Fibroblast of lung (primary cell): ENCODE results near the gene CAMK2B.

Experiments used
- CTCF ChIP-seq, 2 donors: IDR thresholded peaks in 1 of 2; conservative IDR thresholded peaks in 1 of 2; 1 replicate in 1 of 2; 2 replicates in 1 of 2; pipeline ENCODE4 v1.5.1; 2011 to 2012; ENCODE audit warnings: low read length in 2 of 2, control low read depth in 1 of 2, inconsistent platforms in 1 of 2, low read depth in 1 of 2, mild to moderate bottlenecking in 1 of 2
- EZH2 ChIP-seq: IDR thresholded peaks from 2 replicates; pipeline ENCODE4 v1.5.1; 2012; ENCODE audit warnings: low read length, control low read depth, mild to moderate bottlenecking; ENCODE audit errors: missing control alignments

GRCh38 chr7:44264221-44264931 lies 61.0 kb downstream of the CAMK2B start:
- TF ChIP-seq EZH2 (no peak), CTCF (conservative IDR thresholded peaks at IDR 0.05 in 1 of 2, IDR thresholded peaks at IDR 0.05 in 1 of 2; ENCODE audit: low read depth in 1 of 2, low read length in 2 of 2) (no peak)
